Measurements from ENCODE around the gene MT1B. TPM values are rescaled to one million over a fixed set of nuclear protein-coding genes. Genes with fewer than 3 reads are reported as not detected.

Gene MT1B
- total and polyA plus RNA-seq, 9 of the 15 experiments (the other 6 are each of a cell fraction or from before 2014, with no cell fraction given) = not detected

GRCh38 chr16:56669005-56669839 lies 17.5 kb downstream of the MT1B start, which contains the start of gene MT1H:
Gene MT1H, plus strand, starts transcription at chr16:56669814. Its CDS starts 71 bp downstream, at chr16:56669885.
- POLR2A ChIA-PET = interaction anchor here (0.5 to 1.1 kb wide), 2 partner anchors 109 to 125 kb away, joined by 3 to 4 read pairs; no protein-coding TSS in a partner anchor
- Histone ChIP-seq H3K79me2 (ENCODE audit: control insufficient read depth, insufficient read depth, low read length) (no peaks in the 10 kb centered on the region), H3K9me3 (replicated peaks; ENCODE audit: control insufficient read depth, insufficient read depth, low read depth, low read length) (no peaks in the 10 kb centered on the region), H3K27me3 (ENCODE audit: control insufficient read depth in 2 of 2, insufficient read depth in 2 of 2, low read length in 2 of 2) (peaks cover 47 to 58% of the 10 kb centered on the region in 2 experiments), H3K4me2 (ENCODE audit: insufficient read depth, low read length) (no peak within 1 kb of the TSS), H3K9me1 (ENCODE audit: control insufficient read depth, insufficient read depth, low read length) (no peaks in the 10 kb centered on the region), H3K27ac (ENCODE audit: extremely low read depth, low read depth, low read length) (no peak within 1 kb of the TSS), H3K4me3 (no peak within 1 kb of the TSS), H2AFZ (ENCODE audit: low read depth, low read length) (no peak within 1 kb of the TSS), H3K9ac (ENCODE audit: insufficient read depth in 1 of 2, low read depth in 2 of 2, low read length in 2 of 2) (no peak within 1 kb of the TSS), H3K36me3 (ENCODE audit: control insufficient read depth, insufficient read depth, low read length) (no peaks in the 10 kb centered on the region), H3K4me1 (replicated peaks in 1 of 2; ENCODE audit: control insufficient read depth in 2 of 2, insufficient read depth in 2 of 2, low read length in 2 of 2) (peaks cover 0 to 5% of the 10 kb centered on the region in 2 experiments; a peak in 1 of 5 replicates), H4K20me1 (replicated peaks; ENCODE audit: control insufficient read depth, insufficient read depth, low read length) (peaks cover 11% of the 10 kb centered on the region; the same call in 1 of the 2 replicates)
- DNase-seq (ENCODE audit: extremely low read depth in 1 of 4, low spot score in 3 of 4) = no peak
- ATAC-seq = no peak
- intact Hi-C loops (cut with micrococcal nuclease) = no loop called here
- in situ Hi-C loops (cut with MboI) = no loop called here
- BruUV-seq (replicated peaks) = no TSS peak
- FAIRE-seq = no peak
- under 1% methylated on average over 30 of the region's 38 CpGs for WGBS (ENCODE audit: insufficient coverage, low coverage, missing lambda C conversion rate)
- CTCF ChIA-PET (ENCODE audit: low intra/inter-chr PET ratio) = no interaction called here
- TF ChIP-seq GABPB1 (CRISPR knock-in tag; IDR thresholded peaks at IDR 0.05) (no peak), TCF7L2 (IDR thresholded peaks at IDR 0.05; ENCODE audit: low read depth, low read length) (no peak), AFF1 (IDR thresholded peaks at IDR 0.05; ENCODE audit: low read depth in 1 of 2, partially characterized antibody in 2 of 2) (no peak), POLR2B (IDR thresholded peaks at IDR 0.05; ENCODE audit: low read depth, partially characterized antibody) (no peak), GTF2A2 (tag; IDR thresholded peaks at IDR 0.05) (no peak), KDM4B (IDR thresholded peaks at IDR 0.05; ENCODE audit: borderline replicate concordance in 2 of 2, low read depth in 1 of 2) (no peak), E4F1 (CRISPR knock-in tag; IDR thresholded peaks at IDR 0.05; ENCODE audit: borderline replicate concordance) (no peak), ZNF561 (CRISPR knock-in tag; conservative IDR thresholded peaks at IDR 0.05) (no peak)
- TF ChIP-seq, protein P1, sequence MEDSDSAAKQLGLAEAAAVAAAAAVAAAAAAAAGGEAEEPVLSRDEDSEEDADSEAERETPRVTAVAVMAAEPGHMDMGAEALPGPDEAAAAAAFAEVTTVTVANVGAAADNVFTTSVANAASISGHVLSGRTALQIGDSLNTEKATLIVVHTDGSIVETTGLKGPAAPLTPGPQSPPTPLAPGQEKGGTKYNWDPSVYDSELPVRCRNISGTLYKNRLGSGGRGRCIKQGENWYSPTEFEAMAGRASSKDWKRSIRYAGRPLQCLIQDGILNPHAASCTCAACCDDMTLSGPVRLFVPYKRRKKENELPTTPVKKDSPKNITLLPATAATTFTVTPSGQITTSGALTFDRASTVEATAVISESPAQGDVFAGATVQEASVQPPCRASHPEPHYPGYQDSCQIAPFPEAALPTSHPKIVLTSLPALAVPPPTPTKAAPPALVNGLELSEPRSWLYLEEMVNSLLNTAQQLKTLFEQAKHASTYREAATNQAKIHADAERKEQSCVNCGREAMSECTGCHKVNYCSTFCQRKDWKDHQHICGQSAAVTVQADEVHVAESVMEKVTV (CRISPR knock-in tag; IDR thresholded peaks at IDR 0.05) = no peak
- TF ChIP-seq, protein P2, sequence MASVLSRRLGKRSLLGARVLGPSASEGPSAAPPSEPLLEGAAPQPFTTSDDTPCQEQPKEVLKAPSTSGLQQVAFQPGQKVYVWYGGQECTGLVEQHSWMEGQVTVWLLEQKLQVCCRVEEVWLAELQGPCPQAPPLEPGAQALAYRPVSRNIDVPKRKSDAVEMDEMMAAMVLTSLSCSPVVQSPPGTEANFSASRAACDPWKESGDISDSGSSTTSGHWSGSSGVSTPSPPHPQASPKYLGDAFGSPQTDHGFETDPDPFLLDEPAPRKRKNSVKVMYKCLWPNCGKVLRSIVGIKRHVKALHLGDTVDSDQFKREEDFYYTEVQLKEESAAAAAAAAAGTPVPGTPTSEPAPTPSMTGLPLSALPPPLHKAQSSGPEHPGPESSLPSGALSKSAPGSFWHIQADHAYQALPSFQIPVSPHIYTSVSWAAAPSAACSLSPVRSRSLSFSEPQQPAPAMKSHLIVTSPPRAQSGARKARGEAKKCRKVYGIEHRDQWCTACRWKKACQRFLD (CRISPR knock-in tag; IDR thresholded peaks at IDR 0.05) = no peak
